Neural cell (in vitro differentiated cells): ENCODE results near the gene STOML2. TPM values are rescaled to one million over a fixed set of nuclear protein-coding genes. Genes with fewer than 3 reads are reported as not detected.

ENCODE experiments used
- H2AFZ ChIP-seq: fragments of 200-600, 300-800 bp; sonication (generic), shearing (Covaris generic); 2 replicates; pipeline ENCODE4 v1.6.0; 2014; ENCODE audit warnings: low read depth, mild to moderate bottlenecking, antibody characterized with exemption, low read length, moderate library complexity
- H3F3A ChIP-seq: fragments of 200-600 bp; shearing (Covaris generic); 2 replicates; pipeline ENCODE4 v1.6.1; 2016; ENCODE audit warnings: mild to moderate bottlenecking, moderate library complexity, mixed read lengths, antibody characterized with exemption, low read length; ENCODE audit not compliant: insufficient read depth, poor library complexity, severe bottlenecking
- H3K27ac ChIP-seq: fragments of 200-600, 300-800 bp; sonication (generic), shearing (Covaris generic); 2 replicates; pipeline ENCODE4 v1.5.1; 2014; ENCODE audit warnings: mild to moderate bottlenecking, low read length, moderate library complexity
- H3K27me3 ChIP-seq: fragments of 300-800, 200-600 bp; sonication (generic), shearing (Covaris generic); 2 replicates; pipeline ENCODE4 v1.6.0; 2014; ENCODE audit warnings: mild to moderate bottlenecking, low read depth, low read length, moderate library complexity; ENCODE audit not compliant: insufficient read depth
- H3K36me3 ChIP-seq: fragments of 300-800, 200-600 bp; sonication (generic), shearing (Covaris generic); 2 replicates; pipeline ENCODE4 v1.5.1; 2014; ENCODE audit warnings: mild to moderate bottlenecking, antibody characterized with exemption, low read length, moderate library complexity; ENCODE audit not compliant: insufficient read depth
- H3K4me2 ChIP-seq: fragments of 300-800, 200-600 bp; sonication (generic), shearing (Covaris generic); 2 replicates; pipeline ENCODE4 v1.6.0; 2014; ENCODE audit warnings: mild to moderate bottlenecking, low read length
- H3K4me3 ChIP-seq: fragments of 300-800, 200-600 bp; sonication (generic), shearing (Covaris generic); 2 replicates; pipeline ENCODE4 v1.5.1; 2014; ENCODE audit warnings: mild to moderate bottlenecking, low read length, moderate library complexity
- H3K79me2 ChIP-seq: fragments of 200-600 bp; shearing (Covaris generic); replicated peaks from 2 replicates; pipeline ENCODE4 v1.6.0; 2014; ENCODE audit warnings: mild to moderate bottlenecking, low read length, moderate library complexity; ENCODE audit not compliant: insufficient read depth
- H3K9ac ChIP-seq: fragments of 300-800, 200-600 bp; sonication (generic), shearing (Covaris generic); 2 replicates; pipeline ENCODE4 v1.6.1; 2016; ENCODE audit warnings: mild to moderate bottlenecking, low read length, mixed read lengths
- H3K9me2 ChIP-seq: fragments of 200-600 bp; shearing (Covaris generic); 2 replicates; pipeline ENCODE4 v1.6.1; 2016; ENCODE audit warnings: mild to moderate bottlenecking, low read length, mixed read lengths; ENCODE audit not compliant: insufficient read depth
- H3K9me3 ChIP-seq: fragments of 200-600, 300-800 bp; sonication (generic), shearing (Covaris generic); 2 replicates; pipeline ENCODE4 v1.6.1; 2016; ENCODE audit warnings: mild to moderate bottlenecking, mixed run types, low read length, moderate library complexity, mixed read lengths
- H4K20me1 ChIP-seq: fragments of 200-600 bp; shearing (Covaris generic); 2 replicates; pipeline ENCODE4 v1.6.1; 2016; ENCODE audit warnings: mild to moderate bottlenecking, mixed run types; ENCODE audit not compliant: insufficient read depth
- EP300 ChIP-seq: fragments of 450-650 bp; conservative IDR thresholded peaks from 2 replicates; pipeline ENCODE4 v1.6.1; 2014; ENCODE audit warnings: antibody characterized with exemption, mild to moderate bottlenecking, moderate library complexity; ENCODE audit not compliant: poor library complexity, severe bottlenecking
- EZH2 ChIP-seq: fragments of 200-600, 300-800 bp; shearing (Covaris generic), sonication (generic); IDR thresholded peaks from 2 replicates; pipeline ENCODE4 v1.6.1; 2014; ENCODE audit warnings: antibody characterized with exemption, low read length, borderline replicate concordance, mild to moderate bottlenecking; ENCODE audit not compliant: insufficient read depth, poor library complexity, severe bottlenecking
- MXI1 ChIP-seq: fragments of 450-650 bp; conservative IDR thresholded peaks from 2 replicates; pipeline ENCODE4 v1.6.1; 2014; ENCODE audit warnings: antibody characterized with exemption, mild to moderate bottlenecking; ENCODE audit not compliant: poor library complexity, severe bottlenecking
- POLR2AphosphoS5 ChIP-seq: IDR thresholded peaks from 2 replicates; pipeline ENCODE4 v1.6.1; 2012
- RAD21 ChIP-seq: fragments of 450-650 bp; conservative IDR thresholded peaks from 2 replicates; pipeline ENCODE4 v1.6.1; 2014; ENCODE audit warnings: antibody characterized with exemption, mild to moderate bottlenecking, moderate library complexity
- SMC3 ChIP-seq: fragments of 450-650 bp; conservative IDR thresholded peaks from 2 replicates; pipeline ENCODE4 v1.6.1; 2014; ENCODE audit warnings: antibody characterized with exemption, mild to moderate bottlenecking, moderate library complexity; ENCODE audit not compliant: poor library complexity
- TAF1 ChIP-seq: IDR thresholded peaks from 2 replicates; pipeline ENCODE4 v1.6.1; 2012; ENCODE audit warnings: low read depth
- polyA plus RNA-seq: library from polyadenylated mRNA; depleted of rRNA; stranded (reverse); fragments of >200 nt; gene quantifications from 2 replicates; pipeline ENCODE4 v1.2.3, GENCODE V29; 2014
- TF ChIP-seq, protein P1 (sequence below): IDR thresholded peaks from 2 replicates; pipeline ENCODE4 v1.6.1; 2012; ENCODE audit warnings: borderline replicate concordance
- TF ChIP-seq, protein P2 (sequence below): fragments of 450-650 bp; IDR thresholded peaks from 2 replicates; pipeline ENCODE4 v1.5.1; 2014; ENCODE audit warnings: antibody characterized with exemption, mild to moderate bottlenecking, moderate library complexity; ENCODE audit not compliant: poor library complexity, severe bottlenecking

STOML2 gene
- polyA plus RNA-seq, 1 donor from 2014 or later: 98.3 TPM

DNA sequence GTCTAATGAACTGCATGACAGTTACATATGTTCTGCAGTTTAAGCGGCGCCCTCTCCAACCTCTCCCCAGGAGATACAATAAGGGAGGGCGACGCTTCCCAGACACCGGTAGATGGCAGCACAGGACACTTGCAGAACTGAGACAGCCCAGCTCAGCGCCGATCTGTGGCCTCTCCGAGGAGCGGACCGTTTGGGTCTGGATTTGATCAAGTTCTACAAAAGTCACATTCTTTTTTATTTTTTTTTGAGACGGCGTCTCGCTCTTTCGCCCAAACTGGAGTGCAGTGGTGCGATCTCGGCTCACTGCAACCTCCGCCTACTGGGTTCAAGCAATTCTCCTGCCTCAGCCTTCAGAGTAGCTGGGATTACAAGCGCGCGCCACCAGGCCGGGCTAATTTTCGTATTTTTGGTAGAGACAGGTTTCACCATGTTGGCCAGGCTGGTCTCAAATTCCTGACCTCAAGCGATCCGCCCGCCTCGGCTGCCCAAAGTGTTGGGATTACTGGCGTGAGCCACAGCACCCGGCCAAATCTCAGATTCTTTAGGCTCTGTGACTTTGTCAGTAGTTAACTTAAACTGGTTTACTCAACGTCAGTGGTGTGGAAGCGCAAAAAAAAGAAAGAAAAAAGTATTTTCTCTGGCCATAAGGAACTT is 14.1 kb upstream of the STOML2 start:
- Histone ChIP-seq H4K20me1 (no peaks in the 10 kb centered on the region), H3K9me2 (no peaks in the 10 kb centered on the region), H3K27ac (peak overlapping the region; percentile 95), H3K9ac (peak overlapping the region; percentile 85), H3K4me3 (peak overlapping the region; percentile 88), H3F3A (peaks cover 6% of the 10 kb centered on the region), H3K4me2 (peak overlapping the region; percentile 98), H3K9me3 (no peaks in the 10 kb centered on the region), H3K36me3 (no peaks in the 10 kb centered on the region), H2AFZ (peak overlapping the region; percentile 61), H3K27me3 (no peaks in the 10 kb centered on the region), H3K79me2 (peaks cover 12% of the 10 kb centered on the region)
- TF ChIP-seq, protein P1, sequence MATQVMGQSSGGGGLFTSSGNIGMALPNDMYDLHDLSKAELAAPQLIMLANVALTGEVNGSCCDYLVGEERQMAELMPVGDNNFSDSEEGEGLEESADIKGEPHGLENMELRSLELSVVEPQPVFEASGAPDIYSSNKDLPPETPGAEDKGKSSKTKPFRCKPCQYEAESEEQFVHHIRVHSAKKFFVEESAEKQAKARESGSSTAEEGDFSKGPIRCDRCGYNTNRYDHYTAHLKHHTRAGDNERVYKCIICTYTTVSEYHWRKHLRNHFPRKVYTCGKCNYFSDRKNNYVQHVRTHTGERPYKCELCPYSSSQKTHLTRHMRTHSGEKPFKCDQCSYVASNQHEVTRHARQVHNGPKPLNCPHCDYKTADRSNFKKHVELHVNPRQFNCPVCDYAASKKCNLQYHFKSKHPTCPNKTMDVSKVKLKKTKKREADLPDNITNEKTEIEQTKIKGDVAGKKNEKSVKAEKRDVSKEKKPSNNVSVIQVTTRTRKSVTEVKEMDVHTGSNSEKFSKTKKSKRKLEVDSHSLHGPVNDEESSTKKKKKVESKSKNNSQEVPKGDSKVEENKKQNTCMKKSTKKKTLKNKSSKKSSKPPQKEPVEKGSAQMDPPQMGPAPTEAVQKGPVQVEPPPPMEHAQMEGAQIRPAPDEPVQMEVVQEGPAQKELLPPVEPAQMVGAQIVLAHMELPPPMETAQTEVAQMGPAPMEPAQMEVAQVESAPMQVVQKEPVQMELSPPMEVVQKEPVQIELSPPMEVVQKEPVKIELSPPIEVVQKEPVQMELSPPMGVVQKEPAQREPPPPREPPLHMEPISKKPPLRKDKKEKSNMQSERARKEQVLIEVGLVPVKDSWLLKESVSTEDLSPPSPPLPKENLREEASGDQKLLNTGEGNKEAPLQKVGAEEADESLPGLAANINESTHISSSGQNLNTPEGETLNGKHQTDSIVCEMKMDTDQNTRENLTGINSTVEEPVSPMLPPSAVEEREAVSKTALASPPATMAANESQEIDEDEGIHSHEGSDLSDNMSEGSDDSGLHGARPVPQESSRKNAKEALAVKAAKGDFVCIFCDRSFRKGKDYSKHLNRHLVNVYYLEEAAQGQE: no peak
- TF ChIP-seq EZH2: no peak
- no peak for TF ChIP-seq TAF1
- TF ChIP-seq, protein P2, sequence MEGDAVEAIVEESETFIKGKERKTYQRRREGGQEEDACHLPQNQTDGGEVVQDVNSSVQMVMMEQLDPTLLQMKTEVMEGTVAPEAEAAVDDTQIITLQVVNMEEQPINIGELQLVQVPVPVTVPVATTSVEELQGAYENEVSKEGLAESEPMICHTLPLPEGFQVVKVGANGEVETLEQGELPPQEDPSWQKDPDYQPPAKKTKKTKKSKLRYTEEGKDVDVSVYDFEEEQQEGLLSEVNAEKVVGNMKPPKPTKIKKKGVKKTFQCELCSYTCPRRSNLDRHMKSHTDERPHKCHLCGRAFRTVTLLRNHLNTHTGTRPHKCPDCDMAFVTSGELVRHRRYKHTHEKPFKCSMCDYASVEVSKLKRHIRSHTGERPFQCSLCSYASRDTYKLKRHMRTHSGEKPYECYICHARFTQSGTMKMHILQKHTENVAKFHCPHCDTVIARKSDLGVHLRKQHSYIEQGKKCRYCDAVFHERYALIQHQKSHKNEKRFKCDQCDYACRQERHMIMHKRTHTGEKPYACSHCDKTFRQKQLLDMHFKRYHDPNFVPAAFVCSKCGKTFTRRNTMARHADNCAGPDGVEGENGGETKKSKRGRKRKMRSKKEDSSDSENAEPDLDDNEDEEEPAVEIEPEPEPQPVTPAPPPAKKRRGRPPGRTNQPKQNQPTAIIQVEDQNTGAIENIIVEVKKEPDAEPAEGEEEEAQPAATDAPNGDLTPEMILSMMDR: peak; percentile 99
- peak; percentile 96 for TF ChIP-seq SMC3
- peak; percentile 97 for TF ChIP-seq RAD21
- no peak for TF ChIP-seq MXI1
- no peak for TF ChIP-seq EP300
- peak; percentile 7 for TF ChIP-seq POLR2AphosphoS5

DNA sequence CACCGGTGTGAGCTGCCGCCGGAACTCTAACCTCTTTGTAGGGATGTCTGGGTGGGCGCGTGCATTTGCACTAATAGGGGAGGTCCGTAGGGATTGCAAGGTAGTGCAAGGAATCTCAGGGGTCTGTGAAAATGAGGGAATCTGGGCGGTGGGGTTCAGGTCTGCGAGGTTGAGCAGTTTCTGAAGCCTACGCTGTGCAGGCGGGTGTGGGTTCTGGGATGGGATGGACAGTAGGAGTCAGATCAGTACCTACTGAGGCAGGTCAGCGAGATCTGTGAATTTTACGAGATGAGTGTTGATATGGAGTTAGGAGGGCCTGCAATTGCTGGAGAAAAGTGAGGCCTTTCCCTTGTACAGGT is 13.6 kb upstream of the STOML2 start:
- no peaks in the 10 kb centered on the region for H3K9me3 ChIP-seq
- no peaks in the 10 kb centered on the region for H4K20me1 ChIP-seq
- peak overlapping the region; percentile 88 for H3K4me3 ChIP-seq
- H3K9ac ChIP-seq: peak overlapping the region; percentile 85
- TF ChIP-seq, protein P2: no peak
- TF ChIP-seq, protein P1: no peak
- TF ChIP-seq RAD21 (no peak), POLR2AphosphoS5 (no peak), MXI1 (no peak), EZH2 (no peak), SMC3 (no peak), TAF1 (no peak), EP300 (no peak)
- peaks cover 16% of the 10 kb centered on the region for H3K79me2 ChIP-seq
- H3F3A ChIP-seq: peaks cover 6% of the 10 kb centered on the region
- no peaks in the 10 kb centered on the region for H3K9me2 ChIP-seq
- H3K4me2 ChIP-seq: peak overlapping the region; percentile 98
- H3K27ac ChIP-seq: peak overlapping the region; percentile 95
- H3K27me3 ChIP-seq: no peaks in the 10 kb centered on the region
- H2AFZ ChIP-seq: peak overlapping the region; percentile 61
- H3K36me3 ChIP-seq: no peaks in the 10 kb centered on the region
